H7 (cell line): Measurements from ENCODE around the gene PTPRN2. TPM values are rescaled to one million over a fixed set of nuclear protein-coding genes. Genes with fewer than 3 reads are reported as not detected.

ENCODE experiments used
- DNase-seq: peaks from one replicate; pipeline ENCODE4 v3.0.0; 2012
- H3K27me3 ChIP-seq: 2 replicates; pipeline ENCODE4 v1.6.0; 2011; ENCODE audit warnings: mild to moderate bottlenecking, low read length; ENCODE audit not compliant: control insufficient read depth, insufficient read depth
- H3K36me3 ChIP-seq: replicated peaks from 2 replicates; pipeline ENCODE4 v1.5.1; 2011; ENCODE audit warnings: low read length; ENCODE audit not compliant: control insufficient read depth, insufficient read depth
- H3K4me3 ChIP-seq: 2 replicates; pipeline ENCODE4 v1.5.1; 2011; ENCODE audit warnings: low read depth, mild to moderate bottlenecking, control low read depth, low read length, moderate library complexity; ENCODE audit not compliant: insufficient read depth
- total RNA-seq: library from RNA; depleted of rRNA; stranded (reverse); fragments of >200 nt; shearing (Covaris generic); gene quantifications from 2 replicates; pipeline ENCODE4 v1.2.3, GENCODE V29; 2014

The PTPRN2 gene
- total RNA-seq, 1 experiment from 2014 or later: 0.80 TPM

DNA sequence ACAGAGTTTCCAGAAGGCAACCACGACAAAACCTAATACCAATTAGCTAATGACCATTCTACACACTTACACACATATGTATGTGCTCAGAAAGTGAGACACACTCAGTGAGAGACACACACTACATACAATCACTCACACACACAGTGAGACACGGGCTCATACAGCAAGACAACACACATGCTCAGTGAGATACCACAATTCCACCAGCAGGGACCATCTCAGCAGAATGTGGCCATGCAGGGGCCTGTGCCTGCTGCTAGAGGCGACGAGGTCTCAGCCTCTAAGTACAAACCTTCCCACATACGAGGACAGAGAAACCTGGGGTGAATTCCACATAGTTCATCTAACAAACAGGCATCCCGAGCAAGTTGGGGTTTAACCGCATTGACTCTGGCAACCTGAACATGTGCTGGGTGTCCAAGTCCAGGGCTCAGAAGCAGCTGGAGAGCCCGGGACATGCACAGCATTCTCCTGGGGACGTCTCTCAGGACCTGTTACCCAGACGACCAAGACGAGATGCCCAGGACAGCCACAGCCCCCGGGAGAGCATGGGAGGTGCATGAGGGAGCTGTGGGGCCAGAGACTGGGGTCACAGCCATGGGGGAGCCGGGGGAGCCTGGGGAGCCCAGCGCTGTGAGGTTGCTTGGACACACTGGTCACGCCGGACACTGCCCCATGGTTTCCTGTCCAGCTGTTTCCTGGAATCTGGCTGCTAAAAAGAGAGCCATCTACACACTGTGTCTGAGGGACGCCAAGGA lies 523.6 kb downstream of the PTPRN2 start:
- Histone ChIP-seq H3K4me3 (no peak overlapping the region), H3K36me3 (no peaks in the 10 kb centered on the region), H3K27me3 (no peaks in the 10 kb centered on the region)
- DNase-seq: no peak

DNA sequence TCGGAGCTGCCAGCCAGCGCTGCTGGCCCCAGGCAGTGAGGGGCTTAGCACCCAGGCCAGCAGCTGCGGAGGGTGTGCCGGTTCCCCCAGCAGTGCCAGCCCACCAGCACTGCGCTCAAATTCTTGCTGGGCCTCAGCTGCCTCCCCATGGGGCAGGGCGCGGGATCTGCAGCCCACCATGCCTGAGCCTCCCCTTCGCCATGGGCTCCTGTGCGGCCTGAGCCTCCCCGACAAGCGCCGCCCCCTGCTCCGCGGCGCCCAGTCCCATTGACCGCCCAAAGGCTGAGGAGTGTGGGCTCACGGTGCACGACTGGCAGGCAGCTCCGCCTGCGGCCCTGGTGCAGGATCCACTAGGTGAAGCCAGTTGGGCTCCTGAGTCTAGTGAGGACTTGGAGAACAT lies 525.0 kb downstream of the PTPRN2 start:
- H3K36me3 ChIP-seq: no peaks in the 10 kb centered on the region
- no peak for DNase-seq
- H3K4me3 ChIP-seq: no peak overlapping the region
- H3K27me3 ChIP-seq: no peaks in the 10 kb centered on the region

DNA sequence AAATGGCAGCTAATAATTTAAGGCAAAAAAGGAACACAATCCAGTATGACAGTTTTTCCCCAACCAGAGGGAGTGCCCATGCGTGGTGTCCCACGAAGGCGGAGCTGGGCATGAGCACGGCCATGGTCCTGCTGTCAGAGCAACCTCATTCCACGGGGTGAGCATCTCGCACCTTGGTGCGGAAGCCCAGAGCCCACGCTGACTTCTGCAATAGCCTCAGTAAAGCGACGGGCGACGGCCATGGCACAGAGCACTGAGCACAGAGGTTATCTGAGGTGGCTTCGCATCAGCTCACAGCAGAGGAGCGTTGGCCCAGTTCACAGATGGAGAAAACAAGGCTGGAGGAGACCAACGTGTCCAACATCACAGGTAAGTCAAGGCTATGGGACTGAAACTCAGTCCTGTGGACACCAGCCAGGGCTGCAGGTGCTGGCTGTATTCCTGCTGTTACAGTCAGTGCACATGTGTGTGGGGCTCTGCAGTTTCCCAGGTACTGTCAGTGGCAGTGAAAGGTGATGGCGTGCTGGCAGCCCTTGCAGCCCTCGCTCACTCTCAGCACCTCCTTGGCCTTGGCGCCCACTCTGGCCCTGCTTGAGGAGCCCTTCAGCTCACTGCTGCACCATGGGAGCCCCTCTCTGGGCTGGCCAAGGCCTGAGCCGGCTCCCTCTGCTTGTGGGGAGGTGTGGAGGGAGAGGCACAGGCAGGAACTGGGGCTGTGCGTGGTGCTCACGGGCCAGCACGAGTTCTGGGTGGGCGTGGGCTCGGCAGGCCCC lies 525.6 kb downstream of the PTPRN2 start:
- H3K36me3 ChIP-seq: no peaks in the 10 kb centered on the region
- no peak overlapping the region for H3K4me3 ChIP-seq
- H3K27me3 ChIP-seq: no peaks in the 10 kb centered on the region
- DNase-seq: no peak

DNA sequence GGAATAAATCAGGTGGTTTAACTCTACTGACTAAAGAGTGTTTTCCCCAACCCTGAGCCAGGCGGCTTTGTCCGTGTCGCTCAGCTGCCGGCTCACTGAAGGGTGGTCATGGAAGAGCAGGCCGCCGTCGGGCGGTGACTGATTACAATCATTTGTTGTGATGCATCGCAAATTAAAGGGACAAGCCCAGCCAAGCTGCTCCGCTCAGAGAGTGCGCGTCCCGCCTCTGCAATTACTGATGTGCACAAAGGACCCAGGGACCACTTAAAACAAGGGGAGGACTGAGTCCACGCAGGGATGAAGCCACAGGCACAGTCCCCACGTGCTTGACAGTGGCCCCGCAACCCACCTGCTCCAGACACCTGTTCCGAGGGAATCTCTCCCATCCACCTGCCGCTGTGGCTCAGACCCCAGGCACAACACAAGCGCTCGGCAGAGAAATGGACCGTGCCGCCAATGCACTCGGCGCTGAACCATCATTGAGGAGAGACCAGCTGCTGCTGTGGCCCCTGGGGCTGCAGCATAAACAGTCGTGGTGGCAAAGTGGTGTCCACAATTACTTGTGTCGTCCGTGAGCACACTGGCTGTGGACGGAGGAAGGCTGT lies 526.5 kb downstream of the PTPRN2 start:
- Histone ChIP-seq H3K36me3 (no peaks in the 10 kb centered on the region), H3K27me3 (no peaks in the 10 kb centered on the region), H3K4me3 (no peak overlapping the region)
- no peak for DNase-seq

DNA sequence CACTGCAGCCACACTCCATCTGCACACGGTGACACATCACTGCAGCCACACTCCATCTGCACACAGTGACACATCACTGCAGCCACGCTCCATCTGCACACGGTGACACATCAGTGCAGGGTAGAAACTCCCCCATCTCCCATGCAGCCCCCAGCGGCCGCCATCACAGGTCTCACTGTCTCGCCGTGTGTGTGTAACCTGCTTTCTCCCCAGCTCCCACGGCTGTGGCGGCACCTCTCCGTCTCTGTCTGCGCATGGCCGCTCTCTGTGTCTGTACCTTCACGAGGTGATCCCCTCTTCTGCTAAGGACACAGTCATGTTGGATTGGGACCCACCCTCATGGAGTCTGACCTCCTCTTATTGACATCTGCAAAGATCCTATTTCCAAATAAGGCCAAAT lies 527.4 kb downstream of the PTPRN2 start:
- H3K27me3 ChIP-seq: no peaks in the 10 kb centered on the region
- no peak for DNase-seq
- H3K4me3 ChIP-seq: no peak overlapping the region
- H3K36me3 ChIP-seq: no peaks in the 10 kb centered on the region

DNA sequence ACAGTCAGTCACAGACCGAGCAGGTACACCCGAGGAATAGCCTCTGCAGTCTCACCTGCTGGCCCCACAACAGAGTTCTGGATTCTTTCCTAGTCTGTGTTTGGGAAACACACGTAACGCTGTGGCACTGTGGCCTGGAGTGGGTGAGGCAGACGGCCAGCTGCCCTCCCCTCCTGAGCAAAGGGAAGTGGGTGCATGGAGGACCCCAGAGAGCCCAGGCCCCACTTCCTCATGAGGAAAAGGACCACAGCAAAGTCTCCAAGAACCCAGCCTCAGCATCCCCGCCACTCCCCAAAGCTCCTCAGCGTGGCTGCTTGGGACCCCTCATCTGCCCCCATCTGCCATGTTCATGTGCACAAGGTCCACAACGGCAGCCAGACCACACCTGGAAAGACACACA lies 530.2 kb downstream of the PTPRN2 start:
- H3K27me3 ChIP-seq: no peaks in the 10 kb centered on the region
- no peak for DNase-seq
- H3K4me3 ChIP-seq: no peak overlapping the region
- no peaks in the 10 kb centered on the region for H3K36me3 ChIP-seq

DNA sequence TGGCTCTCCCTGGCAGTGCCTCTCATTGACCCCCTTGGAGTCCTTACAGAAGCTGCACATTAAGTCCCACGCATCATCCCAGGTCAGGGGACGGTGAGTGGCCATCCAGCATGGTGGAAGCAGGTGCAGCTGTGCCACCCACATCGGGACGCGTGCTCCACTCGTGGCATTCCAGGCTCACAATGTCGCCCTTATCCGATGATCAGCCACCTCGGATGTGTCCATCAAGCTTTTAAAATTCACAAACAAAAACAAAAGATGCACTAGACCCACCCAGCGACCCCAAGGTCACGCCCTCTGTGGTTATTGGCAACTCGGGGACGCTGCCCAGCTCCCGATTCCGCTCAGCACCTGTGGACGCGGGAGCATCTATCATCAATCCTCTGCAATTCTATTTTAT lies 530.9 kb downstream of the PTPRN2 start:
- no peak overlapping the region for H3K4me3 ChIP-seq
- H3K36me3 ChIP-seq: no peaks in the 10 kb centered on the region
- DNase-seq: no peak
- no peaks in the 10 kb centered on the region for H3K27me3 ChIP-seq

DNA sequence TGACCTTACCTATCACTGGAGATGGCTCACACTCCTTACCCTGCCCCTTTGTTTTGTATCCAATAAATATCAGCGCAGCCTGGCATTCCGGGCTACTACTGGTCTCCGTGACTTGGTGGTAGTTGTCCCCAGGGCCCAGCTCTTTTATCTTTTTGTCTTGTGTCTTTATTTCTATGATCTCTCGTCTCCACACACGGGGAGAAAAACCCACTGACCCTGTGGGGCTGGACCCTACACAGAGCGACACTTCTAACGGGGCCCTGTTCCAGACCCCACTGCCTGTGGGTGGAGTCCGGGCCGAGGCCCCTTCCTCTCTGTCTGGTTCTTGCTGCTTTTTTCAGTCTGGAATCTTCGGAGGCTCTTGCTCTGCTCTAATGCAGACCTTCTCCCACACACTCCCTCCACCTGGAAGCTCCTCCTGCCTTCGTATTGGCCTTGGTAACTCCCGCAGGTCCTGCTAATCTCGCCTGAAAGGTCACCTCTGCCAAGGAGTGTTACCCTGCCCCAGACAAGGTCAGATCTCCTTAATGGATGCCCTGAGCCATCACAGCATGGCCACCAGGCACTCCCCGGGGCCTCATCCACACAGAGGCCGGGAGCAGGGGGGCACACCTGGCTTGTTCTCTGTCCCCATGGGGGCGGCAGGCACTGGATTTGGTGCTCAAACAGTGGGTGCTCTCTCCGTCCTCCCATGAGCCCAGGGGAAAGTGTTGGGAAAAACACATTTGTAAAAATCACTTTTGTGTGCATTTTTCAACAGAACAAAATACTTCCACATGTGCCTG lies 531.7 kb downstream of the PTPRN2 start:
- H3K36me3 ChIP-seq: no peaks in the 10 kb centered on the region
- no peak for DNase-seq

DNA sequence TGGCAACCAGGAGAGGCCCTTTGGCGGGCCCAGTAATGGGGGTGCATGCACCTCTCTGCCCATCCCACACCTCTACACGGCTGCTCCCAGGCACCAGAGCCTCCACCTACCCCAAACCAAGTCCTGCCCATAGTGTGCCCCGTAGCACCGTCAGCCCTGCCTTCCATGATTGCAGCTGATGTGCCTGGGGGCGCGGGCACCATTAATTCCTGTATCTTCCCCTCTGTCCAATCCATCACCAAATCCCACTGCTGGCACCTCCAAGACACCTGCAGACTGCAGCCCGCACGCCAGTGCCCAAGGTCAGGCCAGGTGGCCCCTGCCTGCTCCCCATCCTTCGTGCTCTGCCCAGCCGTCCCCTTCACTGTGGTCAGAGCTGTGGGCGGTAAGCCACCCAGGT lies 533.0 kb downstream of the PTPRN2 start:
- DNase-seq: no peak
- Histone ChIP-seq H3K27me3 (no peaks in the 10 kb centered on the region), H3K36me3 (no peaks in the 10 kb centered on the region), H3K4me3 (no peak overlapping the region)

More for the DNA sequence above, 531.7 kb downstream of the PTPRN2 start:
- no peak overlapping the region for H3K4me3 ChIP-seq
- H3K27me3 ChIP-seq: no peaks in the 10 kb centered on the region

DNA sequence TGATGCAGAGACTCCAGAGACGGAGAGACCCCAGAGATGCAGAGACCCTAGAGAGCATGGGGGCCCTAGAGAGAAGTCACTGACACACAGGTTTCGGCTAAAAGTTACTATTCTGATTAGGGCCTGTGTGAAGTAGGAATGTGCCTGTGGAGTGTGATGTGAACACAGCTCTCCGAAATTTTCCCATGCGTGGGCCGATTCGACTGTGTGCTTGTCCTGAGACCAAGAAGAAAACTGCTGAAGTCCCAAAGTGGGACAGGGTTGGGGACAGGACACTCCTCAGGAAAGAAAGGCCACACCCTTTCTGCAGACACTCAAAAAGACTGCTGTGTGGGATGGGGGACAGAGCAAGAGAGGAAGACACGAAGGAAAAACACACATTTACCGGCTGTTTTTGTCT lies 533.5 kb downstream of the PTPRN2 start:
- DNase-seq: no peak
- H3K4me3 ChIP-seq: no peak overlapping the region
- no peaks in the 10 kb centered on the region for H3K27me3 ChIP-seq
- H3K36me3 ChIP-seq: no peaks in the 10 kb centered on the region

DNA sequence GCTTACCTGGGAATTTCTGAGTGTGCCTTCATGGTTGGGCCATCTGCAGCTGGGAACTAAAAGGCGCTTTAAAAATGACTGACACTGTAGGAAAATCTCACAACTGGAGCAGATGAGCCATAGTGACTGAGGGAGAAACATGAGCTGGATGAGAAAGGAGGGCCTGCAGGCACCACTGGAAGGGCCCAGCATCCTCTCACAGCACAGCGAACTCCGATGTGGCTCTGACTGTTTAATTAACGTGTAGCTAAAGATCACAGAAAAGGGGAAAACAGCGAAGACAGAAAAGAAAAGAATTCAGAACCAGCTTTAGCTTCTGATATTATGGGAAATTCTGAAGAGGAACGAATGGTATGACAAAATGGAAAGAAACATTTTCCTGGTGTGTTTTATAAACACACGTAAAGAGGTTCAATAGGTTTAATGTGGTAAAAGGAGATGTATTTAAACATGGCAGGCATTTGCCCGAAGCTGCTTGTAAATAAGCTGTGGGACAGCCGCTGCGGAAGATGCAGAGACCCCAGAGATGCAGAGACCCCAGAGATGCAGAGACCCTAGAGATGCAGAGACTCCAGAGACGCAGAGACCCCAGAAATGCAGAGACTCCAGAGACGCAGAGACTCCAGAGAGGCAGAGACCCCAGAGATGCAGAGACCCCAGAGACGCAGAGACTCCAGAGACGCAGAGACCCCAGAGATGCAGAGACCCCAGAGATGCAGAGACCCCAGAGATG lies 534.3 kb downstream of the PTPRN2 start:
- Histone ChIP-seq H3K36me3 (no peaks in the 10 kb centered on the region), H3K4me3 (no peak overlapping the region)
- DNase-seq: no peak

DNA sequence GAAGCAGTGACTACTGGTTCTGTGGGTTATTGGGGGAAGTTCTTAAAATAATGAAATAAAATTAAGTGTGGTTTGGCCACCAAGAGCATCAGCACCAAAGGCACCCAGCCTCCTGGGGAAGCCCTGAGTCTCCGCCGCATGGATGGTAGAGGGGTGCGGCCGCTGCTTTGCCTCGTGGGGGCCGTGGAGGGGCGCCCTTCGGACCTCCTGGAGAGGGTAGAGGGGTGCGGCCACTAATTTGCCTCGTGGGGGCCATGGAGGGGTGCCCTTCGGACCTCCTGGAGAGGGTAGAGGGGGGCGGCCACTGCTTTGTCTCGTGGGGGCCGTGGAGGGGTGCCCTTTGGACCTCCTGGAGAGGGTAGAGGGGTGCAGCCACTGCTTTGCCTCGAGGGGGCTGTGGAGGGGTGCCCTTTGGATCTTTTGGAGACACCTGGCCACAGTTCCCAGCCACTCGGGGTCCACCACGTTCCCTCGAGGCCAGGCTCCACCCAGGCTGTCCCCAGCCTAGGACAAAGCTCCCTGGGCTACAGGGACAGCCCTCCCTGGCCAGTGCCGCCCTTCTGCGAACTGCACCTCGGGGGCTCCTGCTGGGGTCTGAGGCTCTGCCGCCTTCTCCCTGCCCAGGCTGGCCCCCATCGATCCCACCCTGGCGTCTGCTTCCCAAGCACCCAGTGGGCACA lies 535.1 kb downstream of the PTPRN2 start:
- H3K36me3 ChIP-seq: no peaks in the 10 kb centered on the region
- H3K4me3 ChIP-seq: no peak overlapping the region
- DNase-seq: no peak
- H3K27me3 ChIP-seq: no peaks in the 10 kb centered on the region

More for the DNA sequence above, 534.3 kb downstream of the PTPRN2 start:
- no peaks in the 10 kb centered on the region for H3K27me3 ChIP-seq

DNA sequence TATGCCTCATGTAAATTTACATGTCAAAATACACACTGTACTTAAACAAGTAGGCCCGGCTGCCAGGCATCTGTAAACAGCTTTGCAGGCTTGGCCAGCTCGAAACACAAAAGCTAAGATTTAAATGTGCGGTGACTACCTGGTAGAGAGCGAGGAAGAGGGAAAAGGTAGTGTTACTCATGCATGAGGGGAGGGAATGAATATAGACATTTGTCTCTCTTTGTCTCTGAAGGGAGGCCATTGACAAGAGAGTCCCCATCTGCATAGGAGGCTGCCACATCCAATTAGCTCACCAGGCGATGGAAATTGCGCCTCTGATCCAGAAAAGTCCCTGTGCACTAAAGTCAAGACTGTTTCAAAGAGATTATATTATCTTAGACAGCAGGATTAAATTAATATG lies 535.8 kb downstream of the PTPRN2 start:
- no peak for DNase-seq
- no peak overlapping the region for H3K4me3 ChIP-seq
- no peaks in the 10 kb centered on the region for H3K36me3 ChIP-seq
- H3K27me3 ChIP-seq: no peaks in the 10 kb centered on the region
